COR-L47 (cell line): ENCODE data around the gene PRH1.

Experiments
- DNase-seq: peaks from one replicate; lab custom pipeline; 2025; lab: John Stamatoyannopoulos, UW

PRH1 gene

GRCh38 chr12:10884086-10884725 lies at the start of gene PRH1:
PRH1 (minus strand) TSS chr12:10884255; CDS start chr12:10884217, 38 bp downstream.
- no peak for DNase-seq

DNA sequence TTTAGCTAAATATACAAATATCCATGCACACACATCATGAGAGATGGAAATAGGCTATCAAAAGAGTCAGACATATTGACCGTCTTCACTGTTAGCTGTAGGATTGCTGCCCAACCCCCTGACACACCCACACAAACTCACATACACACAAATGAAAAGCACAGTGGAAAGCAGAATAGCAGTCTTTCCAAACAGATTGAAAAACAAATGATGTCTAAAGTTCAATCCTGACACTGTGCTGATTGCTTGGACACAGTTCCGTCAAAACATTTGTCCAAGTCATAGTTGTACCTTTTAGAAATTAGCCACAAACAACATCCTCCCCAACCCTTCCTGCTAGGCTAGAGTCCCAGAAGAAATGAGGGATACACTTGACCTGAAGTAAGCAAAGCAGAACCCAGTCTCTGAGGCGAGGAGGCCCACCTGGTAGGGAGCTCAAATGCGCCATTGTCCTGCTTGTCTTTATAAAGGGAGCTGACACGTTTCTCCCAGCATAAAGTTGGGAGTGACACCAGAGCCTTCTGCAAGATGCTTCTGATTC lies 44.8 kb upstream of the PRH1 start, which contains the start of gene PRH2:
Gene PRH2 (plus strand): TSS at position 491 of the 541 bp plus-strand sequence. CDS start 38 bp downstream, at position 529.
- no peak for DNase-seq

DNA sequence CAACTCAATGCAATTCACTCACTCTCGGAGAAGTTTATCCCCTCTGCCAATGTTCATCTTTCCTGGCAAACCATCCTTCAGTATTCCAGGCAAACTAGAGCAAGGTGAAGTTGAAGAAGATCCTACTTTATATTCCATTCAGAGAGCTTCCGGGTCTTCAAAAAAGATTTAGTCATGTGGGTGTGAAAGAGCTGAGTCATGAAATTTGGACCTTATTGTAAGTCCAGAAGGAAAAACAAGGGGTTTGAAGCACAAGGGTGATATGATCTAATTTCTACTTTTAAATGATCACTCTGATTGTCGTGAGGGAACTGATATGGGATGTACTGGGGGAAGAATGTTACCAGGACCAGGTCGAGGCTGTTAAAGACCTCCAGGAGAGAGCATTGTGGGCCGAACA lies 42.2 kb upstream of the PRH1 start:
- DNase-seq = no peak

GRCh38 chr12:10919809-10920208 lies 35.8 kb upstream of the PRH1 start:
- DNase-seq = no peak

- DNase-seq = no peak
Observed at GRCh38 chr12:10910380-10910779, 26.3 kb upstream of the PRH1 start.

GRCh38 chr12:10909462-10909861 lies 25.4 kb upstream of the PRH1 start, which contains the start of gene TAS2R13:
TAS2R13 (minus strand) TSS chr12:10909562; CDS start chr12:10909298, 264 bp downstream.
- DNase-seq = no peak

DNA sequence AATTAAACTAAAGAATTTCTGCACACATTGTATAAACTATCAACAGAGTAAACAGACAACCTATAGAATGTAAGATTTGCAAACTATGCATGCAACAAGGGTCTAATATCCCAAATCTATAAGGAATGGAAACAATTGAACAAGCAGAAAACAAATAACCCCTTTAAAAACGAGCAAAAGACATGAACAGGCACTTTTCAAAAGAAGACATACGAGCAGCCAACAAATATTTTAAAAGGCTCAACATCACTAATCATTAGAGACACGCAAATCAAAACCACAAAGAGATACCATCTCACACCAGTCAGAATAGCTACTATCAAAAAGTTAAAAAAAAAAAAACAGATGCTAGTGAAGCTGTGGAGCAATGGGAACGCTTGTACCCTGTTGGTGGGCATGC lies 20.6 kb upstream of the PRH1 start:
- DNase-seq = no peak

- no peak for DNase-seq
Observed at GRCh38 chr12:10901427-10901826, 17.4 kb upstream of the PRH1 start.

- DNase-seq = no peak
Observed at GRCh38 chr12:10900972-10901371, 16.9 kb upstream of the PRH1 start.

GRCh38 chr12:10900530-10900929 lies 16.5 kb upstream of the PRH1 start:
- DNase-seq = no peak

DNA sequence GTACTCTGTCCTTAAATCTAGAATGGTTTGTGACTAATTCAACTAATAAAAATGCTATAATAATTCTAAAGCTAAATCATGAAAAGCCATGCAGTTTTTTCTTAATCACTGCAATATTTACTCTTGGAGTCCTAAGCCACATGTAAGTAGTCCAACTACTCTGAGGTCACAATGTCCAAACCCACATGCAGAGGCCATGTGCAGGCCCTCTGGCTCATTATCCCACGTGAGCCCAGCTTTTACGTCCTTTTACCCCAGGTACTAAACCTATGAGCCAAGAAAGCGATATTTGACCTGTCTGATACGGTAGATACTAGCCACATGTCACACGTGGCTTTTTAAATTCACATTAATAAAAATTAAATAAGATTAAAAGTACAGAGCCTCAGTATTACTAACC lies 12.8 kb upstream of the PRH1 start:
- no peak for DNase-seq

DNA sequence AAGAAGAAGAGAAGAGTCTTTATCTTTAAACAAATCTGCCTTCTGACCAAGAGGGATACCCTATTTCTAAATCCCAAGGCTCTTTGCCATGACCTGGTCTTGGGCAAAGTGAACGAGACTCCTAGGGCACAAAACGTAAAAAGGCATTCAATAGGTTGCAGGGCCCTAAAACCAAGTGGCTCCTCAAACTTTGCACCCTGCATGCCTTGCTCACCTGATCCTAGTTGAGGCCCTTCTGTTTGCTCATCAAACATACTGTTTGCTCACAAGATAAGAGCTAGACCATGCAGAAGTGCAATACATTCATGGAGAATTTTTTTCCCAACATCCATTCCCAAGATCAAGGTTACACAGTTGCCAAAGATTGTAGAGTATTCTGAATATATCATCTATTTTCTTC lies 7.9 kb upstream of the PRH1 start:
- DNase-seq = no peak

DNA sequence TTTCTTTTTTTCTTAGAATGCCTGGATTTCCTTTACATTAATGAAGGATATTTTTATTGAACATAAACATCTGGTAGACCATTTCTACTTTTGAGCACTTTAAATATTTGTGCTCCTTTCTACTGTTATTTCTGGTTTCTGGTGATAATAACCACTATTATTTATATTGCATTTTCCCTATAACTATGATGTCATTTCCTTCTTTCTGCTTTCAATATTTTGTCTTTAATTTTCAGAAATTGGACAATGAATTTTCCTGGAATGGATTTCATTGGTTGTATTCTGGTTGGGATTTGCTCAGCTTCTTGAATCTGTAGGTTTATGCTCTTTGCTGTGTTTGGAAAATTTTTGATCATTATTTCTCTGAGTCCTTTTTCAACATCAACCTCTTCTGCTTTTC lies 5.2 kb upstream of the PRH1 start:
- no peak for DNase-seq

- no peak for DNase-seq
Observed at GRCh38 chr12:10873378-10873777, 10.7 kb downstream of the PRH1 start.

DNA sequence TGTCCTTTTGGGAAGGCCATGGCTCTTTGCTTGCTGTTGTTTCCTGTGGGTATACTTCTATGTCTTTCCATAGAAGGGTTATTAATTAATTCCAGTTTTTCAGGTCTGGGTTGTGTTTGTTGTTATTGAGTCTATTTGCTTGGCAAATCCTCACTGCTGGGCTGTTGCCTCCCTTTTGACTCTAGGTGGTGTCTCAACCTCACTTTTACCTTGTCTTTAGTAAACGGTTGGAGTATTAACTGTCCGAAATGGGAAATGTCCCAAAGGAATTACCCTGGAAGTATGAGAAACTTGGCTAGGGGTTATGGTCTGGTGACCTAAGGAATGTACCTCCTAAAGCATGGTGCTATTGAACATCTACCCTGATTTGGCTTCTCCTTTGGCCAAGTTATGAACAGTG lies 16.7 kb downstream of the PRH1 start:
- no peak for DNase-seq

DNA sequence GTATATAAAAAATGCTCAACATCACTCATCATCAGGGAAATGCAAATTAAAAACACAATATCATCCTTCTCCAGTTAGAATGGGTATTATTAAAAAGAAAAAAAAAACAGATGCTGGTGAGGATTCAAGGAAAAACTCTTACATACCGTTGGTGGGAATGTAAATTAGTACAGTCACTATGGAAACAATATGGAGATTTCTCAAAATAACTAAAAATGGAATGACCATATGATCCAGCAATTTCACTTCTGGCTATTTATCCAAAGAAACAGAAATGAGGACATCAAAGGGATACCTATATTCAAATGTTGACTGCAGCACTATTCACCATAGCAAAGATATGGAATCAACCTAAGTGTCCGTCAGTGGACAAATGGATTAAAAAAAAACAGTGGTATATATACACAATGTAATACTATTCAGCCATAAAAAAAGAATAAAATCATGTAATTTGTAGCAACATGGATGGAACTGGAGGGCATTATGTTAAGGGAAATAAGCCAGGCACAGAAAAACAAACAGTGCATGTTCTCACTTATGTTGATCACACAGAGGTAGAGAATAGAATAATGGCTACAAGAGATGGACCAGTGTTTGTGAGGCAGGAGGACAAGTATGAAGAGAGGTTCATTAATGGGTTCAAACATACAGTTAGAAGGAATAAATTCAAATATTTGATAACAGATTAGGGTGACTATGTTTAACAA lies 20.4 kb downstream of the PRH1 start:
- DNase-seq = no peak

DNA sequence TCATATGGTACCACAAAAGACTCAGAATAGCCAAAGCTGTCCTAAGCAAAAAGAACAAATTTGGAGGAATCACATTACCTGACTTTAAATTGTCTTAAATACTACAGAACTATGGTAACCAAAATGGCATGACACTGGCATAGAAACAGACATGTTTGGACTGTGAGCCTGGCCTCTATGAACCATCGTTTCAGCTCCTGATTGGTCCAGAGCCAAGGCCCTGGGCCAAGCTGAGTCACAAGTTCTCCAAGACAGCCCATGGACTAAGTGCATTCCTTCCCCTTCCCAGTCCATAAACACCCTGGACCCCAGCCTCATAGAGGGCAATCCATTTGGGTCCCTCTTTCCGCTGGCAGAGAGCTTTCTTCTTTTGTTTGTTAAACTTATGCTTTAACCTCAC lies 22.7 kb downstream of the PRH1 start:
- no peak for DNase-seq

GRCh38 chr12:10855807-10856206 lies 28.2 kb downstream of the PRH1 start:
- DNase-seq = no peak

- DNase-seq = no peak
Observed at GRCh38 chr12:10853776-10854175, 30.3 kb downstream of the PRH1 start.

DNA sequence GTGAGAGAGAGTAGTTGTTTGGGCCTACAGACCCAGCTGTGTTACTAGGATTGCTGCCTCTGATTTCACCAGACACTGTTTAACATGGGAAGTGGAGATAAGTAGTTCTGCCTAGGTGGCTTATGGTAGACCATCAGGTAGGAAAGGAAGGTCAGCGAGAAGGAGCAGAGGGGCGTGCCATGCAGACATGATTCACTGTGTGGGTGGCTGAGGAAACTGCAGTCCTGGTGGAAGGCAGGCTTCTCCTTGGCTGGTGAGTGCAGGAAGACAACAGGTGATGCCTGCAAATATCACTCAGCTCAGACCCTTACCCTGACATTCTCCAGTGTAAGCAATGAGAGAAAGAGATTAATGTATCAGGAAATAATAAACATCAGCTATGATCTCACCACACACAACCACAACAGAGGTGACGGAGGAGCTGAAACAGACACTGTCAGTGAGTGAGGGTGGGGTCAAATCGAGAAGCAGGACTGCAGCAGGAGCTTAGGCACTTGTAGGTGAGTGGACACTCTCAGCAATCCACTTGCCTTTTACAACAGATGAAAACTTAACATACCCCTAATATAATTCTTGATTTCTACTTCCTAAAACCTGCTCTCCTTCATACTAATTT lies 32.7 kb downstream of the PRH1 start:
- DNase-seq = no peak

DNA sequence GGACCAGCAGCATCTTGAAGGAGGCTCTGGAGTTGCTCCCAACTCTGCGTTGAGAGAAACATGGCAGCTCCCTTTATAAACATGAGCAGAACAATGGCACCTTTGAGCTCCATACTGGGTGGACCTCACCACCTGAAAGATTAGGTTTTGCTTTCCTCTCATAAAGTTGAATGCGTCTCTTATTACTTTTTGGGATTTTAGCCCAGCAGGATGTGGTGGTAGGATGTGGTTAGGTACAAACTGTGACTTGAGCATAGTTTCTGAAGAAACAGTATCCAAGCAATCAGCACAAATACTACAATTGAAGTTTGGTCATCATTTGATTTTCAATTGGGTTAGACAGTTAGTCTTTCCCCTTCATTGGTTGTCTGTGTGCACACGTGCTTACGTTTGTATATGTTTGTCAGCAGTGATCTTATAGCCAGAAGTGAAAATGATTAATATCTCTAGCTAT lies 34.6 kb downstream of the PRH1 start, which contains the start of gene PRR4:
Gene PRR4 (minus strand): TSS at position 51 of the 454 bp plus-strand sequence. CDS start 38 bp downstream, at position 13.
- DNase-seq = no peak

DNA sequence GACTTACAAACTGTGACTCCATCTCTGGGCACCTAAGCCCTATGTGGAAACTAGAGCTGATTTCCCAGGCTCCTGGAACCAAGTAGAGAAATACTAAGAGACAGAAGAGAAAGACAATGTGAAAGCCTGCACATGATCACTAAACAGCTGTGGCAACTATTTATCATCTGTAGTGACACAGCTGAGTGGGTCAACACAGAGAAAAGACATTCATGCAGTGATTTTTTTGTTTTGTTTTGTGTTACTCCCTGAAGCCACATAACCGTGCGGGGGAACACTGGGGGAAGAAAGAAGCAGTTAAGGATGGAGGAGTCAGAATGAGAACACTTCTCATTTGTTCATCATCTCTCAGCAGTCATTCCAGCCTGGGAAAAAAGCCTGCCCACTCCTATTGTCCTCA lies 36.3 kb downstream of the PRH1 start:
- DNase-seq = no peak

- DNase-seq = no peak
Observed at GRCh38 chr12:10842862-10843261, 41.2 kb downstream of the PRH1 start.
